Heart left ventricle (tissue), 13 donors: ENCODE results near the gene C16orf82.

Experiments
- POLR2A ChIP-seq, 2 donors: fragments of 450-650 bp; IDR thresholded peaks; one replicate each; pipeline ENCODE4 v1.6.1; 2017; ENCODE audit warnings: antibody characterized with exemption in 2 of 2, mild to moderate bottlenecking in 2 of 2, moderate library complexity in 2 of 2
- TF ChIP-seq, protein P1 (sequence below), 12 donors: fragments of 200-600 bp; sonication (generic) in 4 of 12; IDR thresholded peaks; one replicate each; pipeline versions ENCODE4 v1.5.0 to v1.8.0; 2018 to 2022; ENCODE audit warnings: antibody characterized with exemption in 12 of 12, mild to moderate bottlenecking in 5 of 12
- donor health status: ischemic (EF 13 %, LVEDD 7.1; RV severe dilation, severe dysfunction).
- donor health status: DM: no; HTN: yes; CAD: no.
- donor health status: DM: no; HTN: no; CAD: no.
- donor health status: ischemic (EF 25% LVEDD 6.9; RV normal size, moderate dysfunction).
- donor health status: ischemic (EF 25% LVEDD 5.7; RV mildly dilated, moderate dysfunction).
- donor health status: ischemic (EF 35%, LVEDD 5.7; RV mildly dilated, moderate dysfunction).
- donor health status: nonischemic (EF 11% LVEDD 7.7; RV severe dilation, severe dysfunction).
- donor health status: DM: yes; HTN: yes; CAD: no.
- donor health status: PGD.
- donor health status: ischemic (EF 29% LVEDD 5.4; RV normal size, mild dysfunction).
- donor health status: nonischemic (EF 23%, LVEDD 6.1; RV moderate dilation, normal function).

DNA sequence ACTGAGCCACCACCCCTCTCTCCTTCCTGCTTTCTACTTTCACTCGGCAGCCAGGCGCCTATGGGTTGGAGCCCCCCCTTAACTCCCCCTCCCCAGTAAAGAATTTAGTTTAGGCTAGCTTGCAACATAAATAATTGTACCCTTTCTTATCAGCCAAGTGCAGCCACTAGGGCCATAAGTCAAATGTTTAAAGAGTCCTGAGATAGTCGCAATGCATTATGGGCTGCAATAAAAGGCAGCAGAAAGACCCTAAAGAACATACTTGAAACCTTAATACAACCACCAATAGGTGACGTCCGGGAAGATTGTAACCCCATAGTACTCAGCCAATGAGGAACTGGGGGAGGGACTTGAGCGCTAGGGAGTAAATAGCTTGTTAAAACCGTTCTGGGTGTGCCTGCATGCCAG is 40.5 kb downstream of the C16orf82 start:
- TF ChIP-seq, protein P1, sequence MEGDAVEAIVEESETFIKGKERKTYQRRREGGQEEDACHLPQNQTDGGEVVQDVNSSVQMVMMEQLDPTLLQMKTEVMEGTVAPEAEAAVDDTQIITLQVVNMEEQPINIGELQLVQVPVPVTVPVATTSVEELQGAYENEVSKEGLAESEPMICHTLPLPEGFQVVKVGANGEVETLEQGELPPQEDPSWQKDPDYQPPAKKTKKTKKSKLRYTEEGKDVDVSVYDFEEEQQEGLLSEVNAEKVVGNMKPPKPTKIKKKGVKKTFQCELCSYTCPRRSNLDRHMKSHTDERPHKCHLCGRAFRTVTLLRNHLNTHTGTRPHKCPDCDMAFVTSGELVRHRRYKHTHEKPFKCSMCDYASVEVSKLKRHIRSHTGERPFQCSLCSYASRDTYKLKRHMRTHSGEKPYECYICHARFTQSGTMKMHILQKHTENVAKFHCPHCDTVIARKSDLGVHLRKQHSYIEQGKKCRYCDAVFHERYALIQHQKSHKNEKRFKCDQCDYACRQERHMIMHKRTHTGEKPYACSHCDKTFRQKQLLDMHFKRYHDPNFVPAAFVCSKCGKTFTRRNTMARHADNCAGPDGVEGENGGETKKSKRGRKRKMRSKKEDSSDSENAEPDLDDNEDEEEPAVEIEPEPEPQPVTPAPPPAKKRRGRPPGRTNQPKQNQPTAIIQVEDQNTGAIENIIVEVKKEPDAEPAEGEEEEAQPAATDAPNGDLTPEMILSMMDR (IDR thresholded peaks at IDR 0.05), result no peak
- TF ChIP-seq POLR2A (IDR thresholded peaks at IDR 0.05), result no peak
